GM12878 (cell line): ENCODE results near the gene AKR1B15. TPM values are rescaled to one million over a fixed set of nuclear protein-coding genes. Genes with fewer than 3 reads are reported as not detected.

Experiments used
- ATAC-seq: fragments of 200-7000 bp; cut with Tn5 transposase; 3 replicates; pipeline ENCODE4 v1.9.1; 2020; ENCODE audit warnings: mild to moderate bottlenecking, moderate library complexity
- BruUV-seq: library from RNA; stranded (reverse); fragments of 400-500 nt; replicated peaks from 2 replicates; lab custom pipeline; 2021; lab: Mats Ljungman, UMichigan
- CTCF ChIA-PET: fragments of 300-600 bp; sonication (Branson Sonifier 250); formaldehyde crosslinking; extraction: SDS; loops from one replicate; lab custom pipeline; 2021; ENCODE audit warnings: inconsistent platforms; lab: Yijun Ruan, JAX
- POLR2A ChIA-PET: fragments of 350-600 bp; formaldehyde crosslinking; extraction: SDS; loops from one replicate; lab custom pipeline; 2021; ENCODE audit warnings: inconsistent platforms; lab: Charles Lee
- RAD21 ChIA-PET: fragments of 300-600 bp; sonication (Branson Sonifier 250); formaldehyde crosslinking; loops from one replicate; lab custom pipeline; 2023; ENCODE audit warnings: antibody characterized with exemption; ENCODE audit not compliant: unreplicated experiment; lab: Charles Lee
- SMC1A ChIA-PET: fragments of 300-600 bp; sonication (Branson Sonifier 250); formaldehyde crosslinking; loops from one replicate; lab custom pipeline; 2023; ENCODE audit not compliant: unreplicated experiment, uncharacterized antibody; lab: Charles Lee
- DNase-seq: peaks from one replicate; pipeline ENCODE4 v3.0.0-alpha.2; 2011; ENCODE audit warnings: low read depth, low spot score
- FAIRE-seq: peaks from 3 replicates; lab custom pipeline; 2011; peaks lifted over from hg19 to GRCh38; lab: Jason Lieb, UNC
- H2AFZ ChIP-seq: 2 replicates; pipeline ENCODE4 v1.6.0; 2011; ENCODE audit warnings: low read depth, low read length, control low read depth; ENCODE audit not compliant: control insufficient read depth
- H3K27ac ChIP-seq: 2 replicates; pipeline ENCODE4 v1.5.1; 2011; ENCODE audit warnings: control low read depth; ENCODE audit not compliant: control insufficient read depth, insufficient read depth
- H3K27me3 ChIP-seq, 2 experiments: replicated peaks in 1 of 2; 2 replicates each; pipeline versions ENCODE4 v1.6.0 to v1.6.1; 2011; ENCODE audit warnings: low read length in 1 of 2; ENCODE audit not compliant: control insufficient read depth in 2 of 2, insufficient read depth in 2 of 2
- H3K36me3 ChIP-seq, 2 experiments: 2 replicates each; pipeline ENCODE4 v1.5.1; 2011; ENCODE audit warnings: low read length in 1 of 2; ENCODE audit not compliant: control insufficient read depth in 2 of 2, insufficient read depth in 2 of 2
- H3K4me1 ChIP-seq: 2 replicates; pipeline ENCODE4 v1.6.1; 2011; ENCODE audit warnings: mild to moderate bottlenecking, low read length, moderate library complexity, mixed read lengths; ENCODE audit not compliant: control insufficient read depth, insufficient read depth
- H3K4me2 ChIP-seq: 2 replicates; pipeline ENCODE4 v1.6.0; 2011; ENCODE audit warnings: control low read depth; ENCODE audit not compliant: control insufficient read depth, insufficient read depth
- H3K4me3 ChIP-seq: fragments of 200-600 bp; sonication (generic); 2 replicates; pipeline ENCODE4 v1.5.1; 2016
- H3K79me2 ChIP-seq: 2 replicates; pipeline ENCODE4 v1.6.0; 2011; ENCODE audit warnings: low read length; ENCODE audit not compliant: control insufficient read depth, insufficient read depth
- H3K9ac ChIP-seq: 2 replicates; pipeline ENCODE4 v1.8.0; 2011; ENCODE audit warnings: low read length, control low read depth, mixed read lengths; ENCODE audit not compliant: control insufficient read depth, insufficient read depth
- H3K9me3 ChIP-seq: replicated peaks from 3 replicates; pipeline ENCODE4 v1.5.1; 2011; ENCODE audit warnings: mild to moderate bottlenecking, low read length; ENCODE audit not compliant: control insufficient read depth, insufficient read depth
- H4K20me1 ChIP-seq: 2 replicates; pipeline ENCODE4 v1.6.0; 2011; ENCODE audit not compliant: control insufficient read depth, insufficient read depth
- BHLHE40 ChIP-seq, 2 experiments: fragments of 450-650 bp in 1 of 2; IDR thresholded peaks; 2 replicates each; pipeline ENCODE4 v1.6.1; 2011 to 2017; ENCODE audit warnings: low read depth in 2 of 2, borderline replicate concordance in 1 of 2, improper control_type of control experiment in 1 of 2, low read length in 1 of 2, mild to moderate bottlenecking in 1 of 2
- CEBPZ ChIP-seq: fragments of 150-350 bp; IDR thresholded peaks from 2 replicates; pipeline ENCODE4 v1.6.1; 2016; ENCODE audit warnings: low read depth, low read length
- DPF2 ChIP-seq: fragments of 450-650 bp; IDR thresholded peaks from 2 replicates; pipeline ENCODE4 v1.6.1; 2017; ENCODE audit warnings: mild to moderate bottlenecking
- HDAC6 ChIP-seq: fragments of 200-600 bp; sonication (generic); IDR thresholded peaks from one replicate; pipeline ENCODE4 v1.8.0; 2017; ENCODE audit warnings: antibody characterized with exemption; ENCODE audit not compliant: unreplicated experiment
- LARP7 ChIP-seq: fragments of 450-650 bp; IDR thresholded peaks from 2 replicates; pipeline ENCODE4 v1.6.1; 2017; ENCODE audit warnings: mild to moderate bottlenecking
- RUNX3 ChIP-seq: IDR thresholded peaks from 2 replicates; pipeline ENCODE4 v1.6.1; 2012; ENCODE audit warnings: low read length, inconsistent platforms
- USF2 ChIP-seq: IDR thresholded peaks from 2 replicates; pipeline ENCODE4 v1.6.1; 2011; ENCODE audit warnings: low read depth, low read length, improper control_type of control experiment, borderline replicate concordance
- ZNF622 ChIP-seq: fragments of 450-650 bp; IDR thresholded peaks from 2 replicates; pipeline ENCODE4 v1.6.1; 2017; ENCODE audit warnings: mild to moderate bottlenecking, inconsistent platforms
- WGBS: methylation state at CpG from one replicate; pipeline ENCODE4 v1.1.6; 2016; ENCODE audit warnings: low lambda C conversion rate; ENCODE audit not compliant: insufficient replicate concordance, insufficient coverage; ENCODE audit errors: missing lambda C conversion rate; 5-methylcytosine and 5-hydroxymethylcytosine counted together
- in situ Hi-C: fragments of 300-500 bp; cut with MboI; formaldehyde crosslinking; loops from 9 replicates; pipeline ENCODE4 v1.14.3; 2018; ENCODE audit warnings: mixed read lengths
- intact Hi-C: fragments of 100-400 bp; cut with micrococcal nuclease; formaldehyde crosslinking; loops from one replicate; pipeline ENCODE4 v1.14.2; 2022; ENCODE audit not compliant: unreplicated experiment
- polyA plus RNA-seq, 11 experiments: library from polyadenylated mRNA; depleted of rRNA in 4 of 11; unstranded in 6 of 11; stranded (reverse) in 5 of 11; fragments of >200 nt; fragmentation: Nextera tagmentation in 4 of 11; fragmentation: Illumina TruSeq in 1 of 11; extraction: Ambion mirVana in 4 of 11; extraction: Trizol in 1 of 11; gene quantifications; 1 replicate in 1 of 11; 2 replicates in 10 of 11; pipeline versions ENCODE4 v1.2.1 to v1.2.3, GENCODE V29; 2011 to 2016; ENCODE audit warnings: inconsistent platforms in 2 of 11, missing spikeins in 2 of 11, low read depth in 1 of 11
- total RNA-seq, 4 experiments: library from RNA; depleted of rRNA in 3 of 4; stranded (reverse); fragments of >200 nt in 3 of 4; fragmentation: Illumina TruSeq in 1 of 4; extraction: Trizol in 1 of 4; gene quantifications; 2 replicates each; pipeline versions ENCODE4 v1.2.1 to v1.2.3, GENCODE V29; 2013 to 2021
- TF ChIP-seq, protein P1 (sequence below): fragments of 450-650 bp; IDR thresholded peaks from 2 replicates; pipeline ENCODE4 v1.6.1; 2016; ENCODE audit warnings: mild to moderate bottlenecking
- TF ChIP-seq, protein P2 (sequence below): fragments of 450-650 bp; formaldehyde crosslinking; IDR thresholded peaks from 2 replicates; pipeline ENCODE4 v1.4.0; 2022; ENCODE audit warnings: mild to moderate bottlenecking, moderate library complexity
- TF ChIP-seq, protein P3 (sequence below): fragments of 450-650 bp; IDR thresholded peaks from 2 replicates; pipeline ENCODE4 v1.6.1; 2017; ENCODE audit warnings: mild to moderate bottlenecking, moderate library complexity

AKR1B15 gene
- total and polyA plus RNA-seq, 10 of the 15 experiments (the other 5 are each of a cell fraction or from before 2014, with no cell fraction given) = 0.06 TPM; not detected in 9

GRCh38 chr7:134500982-134501381, 47.9 kb upstream of the AKR1B15 start:
- H3K79me2 ChIP-seq = no peaks in the 10 kb centered on the region
- no peak overlapping the region for H3K4me3 ChIP-seq
- WGBS = 36% methylated on average over 5 of the region's 5 CpGs
- H3K4me2 ChIP-seq = no peak overlapping the region
- ATAC-seq (no peak), DNase-seq (no peak), FAIRE-seq (no peak)
- no peak overlapping the region for H3K9ac ChIP-seq
- intact Hi-C loops (no loop called here), in situ Hi-C loops (no loop called here)
- no peak overlapping the region for H2AFZ ChIP-seq
- no TSS peak for BruUV-seq
- no peak overlapping the region for H3K27ac ChIP-seq
- POLR2A ChIA-PET = no interaction called here
- SMC1A ChIA-PET = no interaction called here
- RAD21 ChIA-PET = no interaction called here
- no peaks in the 10 kb centered on the region for H3K4me1 ChIP-seq
- H3K9me3 ChIP-seq = no peaks in the 10 kb centered on the region
- H4K20me1 ChIP-seq = no peaks in the 10 kb centered on the region
- CTCF ChIA-PET = no interaction called here
- H3K27me3 ChIP-seq = no peaks in the 10 kb centered on the region; a peak in 1 of 4 replicates
- H3K36me3 ChIP-seq = no peaks in the 10 kb centered on the region
- TF ChIP-seq BHLHE40 (IDR thresholded peaks at IDR 0.05; ENCODE audit: borderline replicate concordance in 1 of 2, low read depth in 2 of 2, low read length in 1 of 2) (no peak), USF2 (no peak), ZNF622 (no peak), RUNX3 (no peak), CEBPZ (no peak), HDAC6 (no peak), DPF2 (no peak), LARP7 (no peak)
- TF ChIP-seq, protein P1, sequence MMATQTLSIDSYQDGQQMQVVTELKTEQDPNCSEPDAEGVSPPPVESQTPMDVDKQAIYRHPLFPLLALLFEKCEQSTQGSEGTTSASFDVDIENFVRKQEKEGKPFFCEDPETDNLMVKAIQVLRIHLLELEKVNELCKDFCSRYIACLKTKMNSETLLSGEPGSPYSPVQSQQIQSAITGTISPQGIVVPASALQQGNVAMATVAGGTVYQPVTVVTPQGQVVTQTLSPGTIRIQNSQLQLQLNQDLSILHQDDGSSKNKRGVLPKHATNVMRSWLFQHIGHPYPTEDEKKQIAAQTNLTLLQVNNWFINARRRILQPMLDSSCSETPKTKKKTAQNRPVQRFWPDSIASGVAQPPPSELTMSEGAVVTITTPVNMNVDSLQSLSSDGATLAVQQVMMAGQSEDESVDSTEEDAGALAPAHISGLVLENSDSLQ = no peak
- TF ChIP-seq, protein P2, sequence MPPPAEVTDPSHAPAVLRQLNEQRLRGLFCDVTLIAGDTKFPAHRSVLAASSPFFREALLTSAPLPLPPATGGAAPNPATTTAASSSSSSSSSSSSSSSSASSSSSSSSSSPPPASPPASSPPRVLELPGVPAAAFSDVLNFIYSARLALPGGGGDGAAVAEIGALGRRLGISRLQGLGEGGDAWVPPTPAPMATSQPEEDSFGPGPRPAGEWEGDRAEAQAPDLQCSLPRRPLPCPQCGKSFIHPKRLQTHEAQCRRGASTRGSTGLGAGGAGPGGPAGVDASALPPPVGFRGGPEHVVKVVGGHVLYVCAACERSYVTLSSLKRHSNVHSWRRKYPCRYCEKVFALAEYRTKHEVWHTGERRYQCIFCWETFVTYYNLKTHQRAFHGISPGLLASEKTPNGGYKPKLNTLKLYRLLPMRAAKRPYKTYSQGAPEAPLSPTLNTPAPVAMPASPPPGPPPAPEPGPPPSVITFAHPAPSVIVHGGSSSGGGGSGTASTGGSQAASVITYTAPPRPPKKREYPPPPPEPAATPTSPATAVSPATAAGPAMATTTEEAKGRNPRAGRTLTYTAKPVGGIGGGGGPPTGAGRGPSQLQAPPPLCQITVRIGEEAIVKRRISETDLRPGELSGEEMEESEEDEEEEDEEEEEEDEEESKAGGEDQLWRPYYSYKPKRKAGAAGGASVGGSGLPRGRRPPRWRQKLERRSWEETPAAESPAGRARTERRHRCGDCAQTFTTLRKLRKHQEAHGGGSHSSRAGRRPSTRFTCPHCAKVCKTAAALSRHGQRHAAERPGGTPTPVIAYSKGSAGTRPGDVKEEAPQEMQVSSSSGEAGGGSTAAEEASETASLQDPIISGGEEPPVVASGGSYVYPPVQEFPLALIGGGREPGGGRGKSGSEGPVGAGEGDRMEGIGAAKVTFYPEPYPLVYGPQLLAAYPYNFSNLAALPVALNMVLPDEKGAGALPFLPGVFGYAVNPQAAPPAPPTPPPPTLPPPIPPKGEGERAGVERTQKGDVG (CRISPR knock-in tag) = no peak
- TF ChIP-seq, protein P3, sequence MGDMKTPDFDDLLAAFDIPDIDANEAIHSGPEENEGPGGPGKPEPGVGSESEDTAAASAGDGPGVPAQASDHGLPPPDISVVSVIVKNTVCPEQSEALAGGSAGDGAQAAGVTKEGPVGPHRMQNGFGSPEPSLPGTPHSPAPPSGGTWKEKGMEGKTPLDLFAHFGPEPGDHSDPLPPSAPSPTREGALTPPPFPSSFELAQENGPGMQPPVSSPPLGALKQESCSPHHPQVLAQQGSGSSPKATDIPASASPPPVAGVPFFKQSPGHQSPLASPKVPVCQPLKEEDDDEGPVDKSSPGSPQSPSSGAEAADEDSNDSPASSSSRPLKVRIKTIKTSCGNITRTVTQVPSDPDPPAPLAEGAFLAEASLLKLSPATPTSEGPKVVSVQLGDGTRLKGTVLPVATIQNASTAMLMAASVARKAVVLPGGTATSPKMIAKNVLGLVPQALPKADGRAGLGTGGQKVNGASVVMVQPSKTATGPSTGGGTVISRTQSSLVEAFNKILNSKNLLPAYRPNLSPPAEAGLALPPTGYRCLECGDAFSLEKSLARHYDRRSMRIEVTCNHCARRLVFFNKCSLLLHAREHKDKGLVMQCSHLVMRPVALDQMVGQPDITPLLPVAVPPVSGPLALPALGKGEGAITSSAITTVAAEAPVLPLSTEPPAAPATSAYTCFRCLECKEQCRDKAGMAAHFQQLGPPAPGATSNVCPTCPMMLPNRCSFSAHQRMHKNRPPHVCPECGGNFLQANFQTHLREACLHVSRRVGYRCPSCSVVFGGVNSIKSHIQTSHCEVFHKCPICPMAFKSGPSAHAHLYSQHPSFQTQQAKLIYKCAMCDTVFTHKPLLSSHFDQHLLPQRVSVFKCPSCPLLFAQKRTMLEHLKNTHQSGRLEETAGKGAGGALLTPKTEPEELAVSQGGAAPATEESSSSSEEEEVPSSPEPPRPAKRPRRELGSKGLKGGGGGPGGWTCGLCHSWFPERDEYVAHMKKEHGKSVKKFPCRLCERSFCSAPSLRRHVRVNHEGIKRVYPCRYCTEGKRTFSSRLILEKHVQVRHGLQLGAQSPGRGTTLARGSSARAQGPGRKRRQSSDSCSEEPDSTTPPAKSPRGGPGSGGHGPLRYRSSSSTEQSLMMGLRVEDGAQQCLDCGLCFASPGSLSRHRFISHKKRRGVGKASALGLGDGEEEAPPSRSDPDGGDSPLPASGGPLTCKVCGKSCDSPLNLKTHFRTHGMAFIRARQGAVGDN = no peak
